ENCODE results near the gene BTBD17. TPM values are rescaled to one million over a fixed set of nuclear protein-coding genes. Genes with fewer than 3 reads are reported as not detected.

Gene BTBD17
- total and polyA plus RNA-seq, 2 of the 8 experiments (the other 6 are each of a cell fraction or from before 2014, with no cell fraction given) = 7.0 to 14.8 TPM

GRCh38 chr17:74354123-74354522 lies 7.5 kb downstream of the BTBD17 start (continued):
- TF ChIP-seq CBX8 (IDR thresholded peaks at IDR 0.05; ENCODE audit: borderline replicate concordance, low read depth, low read length) (no peak), NRF1 (IDR thresholded peaks at IDR 0.05; ENCODE audit: low read depth, low read length) (no peak), RXRA (IDR thresholded peaks at IDR 0.05; ENCODE audit: insufficient read depth, low read depth, low read length) (no peak), NANOG (IDR thresholded peaks at IDR 0.05; ENCODE audit: insufficient read depth, low read depth, low read length, poor library complexity, severe bottlenecking) (no peak), KDM4A (IDR thresholded peaks at IDR 0.05; ENCODE audit: low read depth, low read length, severe bottlenecking) (no peak), RAD21 (IDR thresholded peaks at IDR 0.05 in 1 of 2, conservative IDR thresholded peaks at IDR 0.05 in 1 of 2; ENCODE audit: low read depth in 2 of 2, low read length in 2 of 2) (peak; percentile 66 to 79), JUND (IDR thresholded peaks at IDR 0.05; ENCODE audit: low read length) (peak; percentile 68; the same call in 1 of the 2 replicates), MAFK (IDR thresholded peaks at IDR 0.05; ENCODE audit: low read depth, low read length) (no peak), GABPA (IDR thresholded peaks at IDR 0.05; ENCODE audit: borderline replicate concordance, insufficient read depth, low read length) (peak; percentile 67; the same call in 1 of the 2 replicates), MAX (IDR thresholded peaks at IDR 0.05) (peak; percentile 64), POU5F1 (IDR thresholded peaks at IDR 0.05; ENCODE audit: low read depth, low read length) (no peak), CTBP2 (IDR thresholded peaks at IDR 0.05; ENCODE audit: borderline replicate concordance, insufficient read depth, insufficient read length, low read length) (no peak)
